Measurements from ENCODE around the gene RPTN. TPM values are rescaled to one million over a fixed set of nuclear protein-coding genes. Genes with fewer than 3 reads are reported as not detected.

Gene RPTN, protein sequence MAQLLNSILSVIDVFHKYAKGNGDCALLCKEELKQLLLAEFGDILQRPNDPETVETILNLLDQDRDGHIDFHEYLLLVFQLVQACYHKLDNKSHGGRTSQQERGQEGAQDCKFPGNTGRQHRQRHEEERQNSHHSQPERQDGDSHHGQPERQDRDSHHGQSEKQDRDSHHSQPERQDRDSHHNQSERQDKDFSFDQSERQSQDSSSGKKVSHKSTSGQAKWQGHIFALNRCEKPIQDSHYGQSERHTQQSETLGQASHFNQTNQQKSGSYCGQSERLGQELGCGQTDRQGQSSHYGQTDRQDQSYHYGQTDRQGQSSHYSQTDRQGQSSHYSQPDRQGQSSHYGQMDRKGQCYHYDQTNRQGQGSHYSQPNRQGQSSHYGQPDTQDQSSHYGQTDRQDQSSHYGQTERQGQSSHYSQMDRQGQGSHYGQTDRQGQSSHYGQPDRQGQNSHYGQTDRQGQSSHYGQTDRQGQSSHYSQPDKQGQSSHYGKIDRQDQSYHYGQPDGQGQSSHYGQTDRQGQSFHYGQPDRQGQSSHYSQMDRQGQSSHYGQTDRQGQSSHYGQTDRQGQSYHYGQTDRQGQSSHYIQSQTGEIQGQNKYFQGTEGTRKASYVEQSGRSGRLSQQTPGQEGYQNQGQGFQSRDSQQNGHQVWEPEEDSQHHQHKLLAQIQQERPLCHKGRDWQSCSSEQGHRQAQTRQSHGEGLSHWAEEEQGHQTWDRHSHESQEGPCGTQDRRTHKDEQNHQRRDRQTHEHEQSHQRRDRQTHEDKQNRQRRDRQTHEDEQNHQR
- total RNA-seq (2021) = not detected in 2 replicates
- long read RNA-seq = 0 reads

GRCh38 chr1:152159144-152159543, at the start of gene RPTN:
RPTN (minus strand) TSS chr1:152159228; CDS start chr1:152157889, 1,339 bp downstream.
- no peak within 1 kb of the TSS for H3K4me2 ChIP-seq (ENCODE audit: insufficient read depth, insufficient read length, low read length)
- H4K91ac ChIP-seq (ENCODE audit: insufficient read length, low read depth, low read length) = no peak within 1 kb of the TSS
- H3K14ac ChIP-seq (ENCODE audit: insufficient read depth, low read length) = no peak within 1 kb of the TSS
- no peak within 1 kb of the TSS for H2BK120ac ChIP-seq (ENCODE audit: low read depth, low read length, poor library complexity, severe bottlenecking)
- no peak within 1 kb of the TSS for H2BK5ac ChIP-seq (ENCODE audit: insufficient read length, low read length)
- no peak within 1 kb of the TSS for H2BK15ac ChIP-seq (ENCODE audit: low read depth, low read length)
- no peak within 1 kb of the TSS for H2AFZ ChIP-seq (ENCODE audit: low read length)
- no peaks in the 10 kb centered on the region for H3K79me2 ChIP-seq (ENCODE audit: insufficient read depth, low read length)
- Mint-ChIP-seq H3K9me3 (peaks cover 78 to 92% of the 10 kb centered on the region in 2 experiments), H3K27me3 (ENCODE audit: low read depth) (0 out of 2 replicates have a peak, but pooled peaks cover 1% of the 10 kb centered on the region), H3K36me3 (ENCODE audit: insufficient read depth in 1 of 3, low read depth in 3 of 3) (peaks cover 0 to 26% (median 2%) of the 10 kb centered on the region in 3 experiments; a peak in 5 of 7 replicates), H3K27ac (no peak within 1 kb of the TSS), H3K4me1 (no peaks in the 10 kb centered on the region), H3K4me3 (no peak within 1 kb of the TSS)
- H3K79me1 ChIP-seq (ENCODE audit: insufficient read depth, low read depth, low read length, poor library complexity, severe bottlenecking) = no peaks in the 10 kb centered on the region
- H3K4ac ChIP-seq (ENCODE audit: low read depth, low read length) = no peak within 1 kb of the TSS
- no peak within 1 kb of the TSS for H2BK20ac ChIP-seq (ENCODE audit: low read depth, low read length, poor library complexity, severe bottlenecking)
- WGBS (ENCODE audit: extremely low coverage, insufficient read length, low lambda C conversion rate) = no CpG with 5 or more reads among the region's 1 CpG
- peaks cover 76% of the 10 kb centered on the region for H3K9me3 ChIP-seq (ENCODE audit: control insufficient read depth, low read depth, low read length)
- no peak within 1 kb of the TSS for H3K18ac ChIP-seq (ENCODE audit: insufficient read length, low read depth, low read length)
- H3K23ac ChIP-seq (ENCODE audit: insufficient read length, low read depth, low read length) = no peak within 1 kb of the TSS
- no peak for TF ChIP-seq CTCF (conservative IDR thresholded peaks at IDR 0.05)
- H3K27me3 ChIP-seq (ENCODE audit: insufficient read depth, low read length) = no peaks in the 10 kb centered on the region
- H3K23me2 ChIP-seq (ENCODE audit: insufficient read length, low read depth, low read length, poor library complexity, severe bottlenecking) = no peaks in the 10 kb centered on the region
- H3T11ph ChIP-seq (ENCODE audit: low read length) = no peak within 1 kb of the TSS
- no peak within 1 kb of the TSS for H3K27ac ChIP-seq (ENCODE audit: insufficient read length, low read depth, low read length)
- H4K20me1 ChIP-seq (ENCODE audit: control insufficient read depth, insufficient read depth, insufficient read length) = no peaks in the 10 kb centered on the region
- no peak within 1 kb of the TSS for H3K9ac ChIP-seq (ENCODE audit: extremely low read depth, insufficient read length, low read length)
- no peak within 1 kb of the TSS for H2AK5ac ChIP-seq (ENCODE audit: insufficient read length, low read length)
- no peaks in the 10 kb centered on the region for H3K4me1 ChIP-seq (ENCODE audit: insufficient read depth, low read length)
- H2BK12ac ChIP-seq (ENCODE audit: insufficient read length, low read depth, low read length) = no peak within 1 kb of the TSS
- H3K56ac ChIP-seq (ENCODE audit: insufficient read length, low read depth, low read length) = no peak within 1 kb of the TSS
- H4K8ac ChIP-seq (replicated peaks; ENCODE audit: insufficient read length, low read depth, low read length) = no peak within 1 kb of the TSS
- DNase-seq = no peak
- H4K5ac ChIP-seq (ENCODE audit: insufficient read length, low read depth, low read length) = no peak within 1 kb of the TSS

All from H9 (cell line).